Transverse colon (tissue), 4 donors: ENCODE results near the gene MAP4K4. TPM values are rescaled to one million over a fixed set of nuclear protein-coding genes. Genes with fewer than 3 reads are reported as not detected.

ENCODE experiments used
- DNase-seq: peaks from one replicate; pipeline ENCODE4 v3.0.0-alpha.2; 2019
- H3K27ac ChIP-seq, 4 donors: fragments of 200-600 bp; sonication (generic); 2 replicates each; pipeline ENCODE4 v1.5.1; 2016 to 2018; ENCODE audit warnings: inconsistent platforms in 4 of 4
- H3K27me3 ChIP-seq: fragments of 200-600 bp; sonication (generic); 2 replicates; pipeline ENCODE4 v1.5.1; 2017; ENCODE audit warnings: inconsistent platforms
- H3K36me3 ChIP-seq, 4 donors: fragments of 200-600 bp; sonication (generic); 2 replicates each; pipeline ENCODE4 v1.5.1; 2017 to 2019; ENCODE audit warnings: inconsistent platforms in 4 of 4
- H3K4me1 ChIP-seq, 4 donors: fragments of 200-600 bp; sonication (generic); 2 replicates each; pipeline ENCODE4 v1.5.1; 2017 to 2020; ENCODE audit warnings: inconsistent platforms in 4 of 4
- H3K4me3 ChIP-seq, 4 donors: fragments of 200-600 bp; sonication (generic); 1 replicate in 1 of 4; 2 replicates in 3 of 4; pipeline versions ENCODE4 v1.5.1 to v1.6.1; 2017 to 2019; ENCODE audit warnings: inconsistent platforms in 4 of 4
- H3K9me3 ChIP-seq, 2 donors: fragments of 200-600 bp; sonication (generic); 2 replicates each; pipeline ENCODE4 v1.5.1; 2017 to 2019; ENCODE audit warnings: inconsistent platforms in 2 of 2
- EP300 ChIP-seq: sonication (generic); formaldehyde crosslinking; IDR thresholded peaks from one replicate; pipeline ENCODE4 v1.6.1; 2017; ENCODE audit warnings: antibody characterized with exemption, low read depth
- POLR2A ChIP-seq: fragments of 450-650 bp; IDR thresholded peaks from one replicate; pipeline ENCODE4 v1.6.1; 2016; ENCODE audit warnings: antibody characterized with exemption, mild to moderate bottlenecking, moderate library complexity
- POLR2AphosphoS5 ChIP-seq, 3 donors: sonication (generic); formaldehyde crosslinking; IDR thresholded peaks; one replicate each; pipeline ENCODE4 v1.6.1; 2016; ENCODE audit warnings: antibody characterized with exemption in 3 of 3
- WGBS, 2 donors: methylation state at CpG; one replicate each; pipeline ENCODE4 v1.1.5; 2018; ENCODE audit warnings: low coverage in 1 of 2; 5-methylcytosine and 5-hydroxymethylcytosine counted together
- in situ Hi-C, 4 donors: fragments of 200-750 bp; cut with MboI; loops; one replicate each; pipeline versions ENCODE4 v1.15.0 to v1.15.1; 2017; ENCODE audit warnings: low sequenced_read_pairs in 3 of 4, low pct_ligation_motif_present in 1 of 4, low pct_unique_long_range_greater_than_20kb in 1 of 4
- intact Hi-C: fragments of 100-400 bp; cut with DNase I; formaldehyde crosslinking; loops from one replicate; pipeline ENCODE4 v1.15.1; 2023; ENCODE audit warnings: low total_unique reads
- total RNA-seq, 4 donors: library from RNA; depleted of rRNA; stranded (reverse); fragments of >200 nt; gene quantifications; one replicate each; pipeline ENCODE4 v1.1.0, GENCODE V29; 2016
- TF ChIP-seq, protein P1 (sequence below), 5 experiments: fragments of 200-600 bp in 3 of 5; fragments of 450-650 bp in 2 of 5; sonication (generic) in 3 of 5; IDR thresholded peaks; 1 replicate in 2 of 5; 2 replicates in 3 of 5; pipeline ENCODE4 v1.5.1; 2016 to 2017; ENCODE audit warnings: antibody characterized with exemption in 5 of 5, inconsistent platforms in 3 of 5, mild to moderate bottlenecking in 2 of 5, moderate library complexity in 1 of 5

The MAP4K4 gene
- total RNA-seq, 4 donors from 2014 or later: 20.3 to 42.3 (median 29.6) TPM

DNA sequence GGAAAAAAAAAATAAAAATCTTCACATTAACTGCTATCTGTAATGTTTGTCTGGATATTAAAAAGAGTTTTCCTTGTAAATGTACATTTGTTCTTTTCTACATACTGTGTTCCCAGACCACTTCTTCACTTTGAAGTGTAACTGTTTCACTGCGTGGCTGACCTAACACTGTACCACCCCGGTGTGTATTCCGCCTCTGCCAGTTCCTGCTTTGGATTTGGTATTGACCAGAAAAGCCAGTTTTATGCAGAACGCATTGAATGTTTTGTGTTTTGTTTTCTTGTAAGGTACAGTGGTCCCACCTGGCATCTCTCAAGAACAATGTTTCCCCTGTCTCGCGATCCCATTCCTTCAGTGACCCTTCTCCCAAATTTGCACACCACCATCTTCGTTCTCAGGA is 166.0 kb downstream of the MAP4K4 start:
- intact Hi-C loops (no loop called here), in situ Hi-C loops (no loop called here)
- TF ChIP-seq POLR2A: no peak
- TF ChIP-seq, protein P1, sequence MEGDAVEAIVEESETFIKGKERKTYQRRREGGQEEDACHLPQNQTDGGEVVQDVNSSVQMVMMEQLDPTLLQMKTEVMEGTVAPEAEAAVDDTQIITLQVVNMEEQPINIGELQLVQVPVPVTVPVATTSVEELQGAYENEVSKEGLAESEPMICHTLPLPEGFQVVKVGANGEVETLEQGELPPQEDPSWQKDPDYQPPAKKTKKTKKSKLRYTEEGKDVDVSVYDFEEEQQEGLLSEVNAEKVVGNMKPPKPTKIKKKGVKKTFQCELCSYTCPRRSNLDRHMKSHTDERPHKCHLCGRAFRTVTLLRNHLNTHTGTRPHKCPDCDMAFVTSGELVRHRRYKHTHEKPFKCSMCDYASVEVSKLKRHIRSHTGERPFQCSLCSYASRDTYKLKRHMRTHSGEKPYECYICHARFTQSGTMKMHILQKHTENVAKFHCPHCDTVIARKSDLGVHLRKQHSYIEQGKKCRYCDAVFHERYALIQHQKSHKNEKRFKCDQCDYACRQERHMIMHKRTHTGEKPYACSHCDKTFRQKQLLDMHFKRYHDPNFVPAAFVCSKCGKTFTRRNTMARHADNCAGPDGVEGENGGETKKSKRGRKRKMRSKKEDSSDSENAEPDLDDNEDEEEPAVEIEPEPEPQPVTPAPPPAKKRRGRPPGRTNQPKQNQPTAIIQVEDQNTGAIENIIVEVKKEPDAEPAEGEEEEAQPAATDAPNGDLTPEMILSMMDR (IDR thresholded peaks at IDR 0.05): no peak
- TF ChIP-seq EP300: no peak
- TF ChIP-seq POLR2AphosphoS5 (IDR thresholded peaks at IDR 0.05): no peak
- DNase-seq: no peak
- Histone ChIP-seq H3K4me1 (no peaks in the 10 kb centered on the region), H3K27ac (no peak overlapping the region), H3K27me3 (no peaks in the 10 kb centered on the region), H3K9me3 (no peaks in the 10 kb centered on the region), H3K4me3 (no peak overlapping the region), H3K36me3 (peaks cover 0 to 54% (median 9%) of the 10 kb centered on the region in 4 donors)
- WGBS, 2 donors: 93% methylated on average over 6 to 7 of the region's 7 CpGs

DNA sequence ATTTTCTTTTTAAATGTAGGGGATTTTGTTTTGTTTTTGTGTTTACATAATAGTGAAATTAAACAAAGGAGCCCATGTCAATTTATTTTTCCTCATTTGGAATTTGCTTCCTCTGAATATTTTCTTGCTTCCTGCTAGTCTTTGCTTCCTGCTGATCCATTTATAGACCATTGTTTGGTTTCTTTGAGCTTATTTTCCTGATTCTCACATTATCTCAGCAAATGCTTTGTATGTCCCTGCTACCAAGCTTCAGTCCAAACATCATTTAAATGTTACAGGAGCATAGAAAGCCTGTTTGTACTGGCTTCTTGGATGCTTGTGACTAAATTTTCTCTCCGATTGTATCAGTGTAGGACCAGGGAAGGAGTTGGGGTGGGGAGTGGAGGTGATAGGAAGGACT is 166.9 kb downstream of the MAP4K4 start:
- 85 to 89% methylated on average over 1 of the region's 1 CpG for WGBS, 2 donors
- TF ChIP-seq, protein P1 (IDR thresholded peaks at IDR 0.05): no peak
- TF ChIP-seq EP300 (no peak), POLR2A (no peak), POLR2AphosphoS5 (IDR thresholded peaks at IDR 0.05) (no peak)
- in situ Hi-C loops (no loop called here), intact Hi-C loops (no loop called here)
- Histone ChIP-seq H3K27me3 (no peaks in the 10 kb centered on the region), H3K9me3 (no peaks in the 10 kb centered on the region), H3K4me1 (no peaks in the 10 kb centered on the region), H3K36me3 (peaks cover 0 to 45% (median 9%) of the 10 kb centered on the region in 4 donors), H3K27ac (no peak overlapping the region), H3K4me3 (no peak overlapping the region)
- DNase-seq: no peak

DNA sequence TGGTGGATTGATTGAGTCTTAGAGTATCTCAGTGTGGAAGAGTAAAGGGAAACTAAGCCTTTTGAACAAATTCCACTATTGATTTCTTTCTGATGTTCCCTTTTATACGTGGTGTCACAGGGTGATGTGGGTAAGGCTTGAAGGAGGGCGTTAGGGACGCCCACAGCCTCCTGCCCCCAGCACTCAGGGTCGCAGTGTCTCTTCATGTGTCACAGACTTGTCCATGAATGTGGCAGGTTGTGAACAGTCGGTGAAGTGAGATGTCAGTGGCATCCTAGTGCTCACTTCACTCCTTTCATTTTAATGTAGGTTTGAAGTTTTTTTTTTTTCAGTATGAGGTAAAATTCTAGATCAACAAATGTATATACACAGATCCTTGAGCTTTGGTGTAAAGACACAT is 171.0 kb downstream of the MAP4K4 start:
- Histone ChIP-seq H3K36me3 (peaks cover 0 to 53% (median 21%) of the 10 kb centered on the region in 4 donors), H3K27me3 (no peaks in the 10 kb centered on the region), H3K4me3 (no peak overlapping the region), H3K9me3 (no peaks in the 10 kb centered on the region), H3K4me1 (no peaks in the 10 kb centered on the region), H3K27ac (no peak overlapping the region)
- intact Hi-C loops: no loop called here
- in situ Hi-C loops: no loop called here
- WGBS, 2 donors: 75 to 88% methylated on average over 2 to 5 of the region's 5 CpGs
- TF ChIP-seq, protein P1 (IDR thresholded peaks at IDR 0.05): no peak
- DNase-seq: no peak

DNA sequence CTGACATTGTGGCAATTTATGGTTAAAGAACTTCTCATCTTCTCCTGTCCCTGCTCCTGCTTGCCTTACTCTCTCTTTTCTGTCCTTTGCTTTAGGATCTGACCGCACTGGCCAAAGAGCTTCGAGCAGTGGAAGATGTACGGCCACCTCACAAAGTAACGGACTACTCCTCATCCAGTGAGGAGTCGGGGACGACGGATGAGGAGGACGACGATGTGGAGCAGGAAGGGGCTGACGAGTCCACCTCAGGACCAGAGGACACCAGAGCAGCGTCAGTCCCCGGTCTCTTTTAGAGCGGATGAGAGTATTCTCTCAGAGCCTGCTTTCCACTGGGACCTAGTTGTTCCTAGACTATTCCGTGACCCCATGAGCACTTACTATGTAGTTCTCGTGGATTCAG is 172.0 kb downstream of the MAP4K4 start:
- H3K4me1 ChIP-seq: no peaks in the 10 kb centered on the region
- in situ Hi-C loops (no loop called here), intact Hi-C loops (no loop called here)
- H3K4me3 ChIP-seq: no peak overlapping the region
- TF ChIP-seq, protein P1 (IDR thresholded peaks at IDR 0.05): no peak
- no peaks in the 10 kb centered on the region for H3K27me3 ChIP-seq
- no peaks in the 10 kb centered on the region for H3K9me3 ChIP-seq
- H3K27ac ChIP-seq: no peak overlapping the region
- no peak for DNase-seq
- H3K36me3 ChIP-seq: peaks cover 0 to 56% (median 22%) of the 10 kb centered on the region in 4 donors
- 96 to 100% methylated on average over 6 to 15 of the region's 15 CpGs for WGBS, 2 donors
